Measurements from ENCODE around the gene FAM72B.
"Not testable (repeated sequence)": the region's sequence is repeated elsewhere in the genome, so short reads cannot be mapped to it uniquely, and the experiment has no call there.

DNA sequence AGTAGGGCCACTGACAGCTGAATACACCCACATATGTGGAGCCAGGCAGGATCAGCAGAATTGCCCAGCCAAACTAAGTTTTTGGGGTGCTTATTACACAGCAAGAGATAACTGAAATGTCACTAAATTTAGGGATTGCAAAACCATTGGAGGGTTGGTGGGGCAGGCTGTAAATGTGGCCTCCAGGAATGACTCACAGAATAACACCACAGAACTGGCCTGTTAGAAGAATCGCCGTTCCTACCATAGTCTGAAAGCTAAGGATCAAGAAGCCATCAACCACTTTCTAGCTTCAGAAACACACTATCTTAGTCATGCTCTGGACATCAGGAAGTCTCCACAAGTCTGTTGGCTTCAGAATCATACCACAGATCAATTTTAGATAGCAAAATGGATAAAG lies 24.0 kb downstream of the FAM72B start:
- not testable (repeated sequence) for TF ChIP-seq EP300, POLR2AphosphoS5 (IDR thresholded peaks at IDR 0.05)
- TF ChIP-seq, protein P1, sequence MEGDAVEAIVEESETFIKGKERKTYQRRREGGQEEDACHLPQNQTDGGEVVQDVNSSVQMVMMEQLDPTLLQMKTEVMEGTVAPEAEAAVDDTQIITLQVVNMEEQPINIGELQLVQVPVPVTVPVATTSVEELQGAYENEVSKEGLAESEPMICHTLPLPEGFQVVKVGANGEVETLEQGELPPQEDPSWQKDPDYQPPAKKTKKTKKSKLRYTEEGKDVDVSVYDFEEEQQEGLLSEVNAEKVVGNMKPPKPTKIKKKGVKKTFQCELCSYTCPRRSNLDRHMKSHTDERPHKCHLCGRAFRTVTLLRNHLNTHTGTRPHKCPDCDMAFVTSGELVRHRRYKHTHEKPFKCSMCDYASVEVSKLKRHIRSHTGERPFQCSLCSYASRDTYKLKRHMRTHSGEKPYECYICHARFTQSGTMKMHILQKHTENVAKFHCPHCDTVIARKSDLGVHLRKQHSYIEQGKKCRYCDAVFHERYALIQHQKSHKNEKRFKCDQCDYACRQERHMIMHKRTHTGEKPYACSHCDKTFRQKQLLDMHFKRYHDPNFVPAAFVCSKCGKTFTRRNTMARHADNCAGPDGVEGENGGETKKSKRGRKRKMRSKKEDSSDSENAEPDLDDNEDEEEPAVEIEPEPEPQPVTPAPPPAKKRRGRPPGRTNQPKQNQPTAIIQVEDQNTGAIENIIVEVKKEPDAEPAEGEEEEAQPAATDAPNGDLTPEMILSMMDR (IDR thresholded peaks at IDR 0.05) = not testable (repeated sequence)

All from suprapubic skin (tissue), 4 donors.